ENCODE measurements around the gene RENBP.

Gene RENBP

DNA sequence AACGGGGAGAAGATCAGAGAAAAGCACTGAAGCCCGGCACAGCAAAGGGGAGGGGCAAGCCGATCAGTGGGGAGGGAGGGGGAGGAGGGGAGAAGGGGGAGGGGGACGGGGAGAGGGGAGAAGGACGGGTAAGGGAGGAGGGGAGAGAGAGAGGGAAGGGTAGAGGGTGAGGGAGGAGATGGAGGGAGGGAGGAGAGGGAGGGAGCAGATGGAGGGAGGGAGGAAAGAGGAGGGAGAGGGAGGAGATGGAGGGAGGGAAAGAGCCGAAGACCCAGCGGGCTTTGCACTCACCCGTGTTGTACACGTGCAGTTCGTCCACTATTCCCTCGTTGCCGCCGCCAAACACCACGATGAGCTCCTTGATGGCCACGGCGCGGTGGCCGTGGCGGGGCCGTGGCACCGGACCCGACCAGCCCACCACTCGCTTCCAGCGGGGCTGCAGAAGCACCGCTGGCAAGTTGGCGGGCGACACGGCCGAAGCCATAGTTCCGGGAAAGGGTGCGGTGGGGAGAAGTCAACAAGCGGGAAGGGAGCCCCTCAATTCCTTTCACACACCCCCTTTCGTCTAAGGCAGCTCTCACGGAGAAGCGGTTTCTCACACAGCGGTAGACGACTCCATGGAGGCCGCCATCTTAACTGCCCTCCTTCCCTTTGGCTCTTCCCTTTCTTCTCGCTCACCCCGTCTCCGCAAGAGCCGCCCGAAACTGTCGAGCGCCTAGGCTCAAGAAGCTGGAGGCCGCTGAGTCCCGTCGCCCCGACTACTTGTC lies 26.1 kb upstream of the RENBP start:
- peak; percentile 11 for DNase-seq

DNA sequence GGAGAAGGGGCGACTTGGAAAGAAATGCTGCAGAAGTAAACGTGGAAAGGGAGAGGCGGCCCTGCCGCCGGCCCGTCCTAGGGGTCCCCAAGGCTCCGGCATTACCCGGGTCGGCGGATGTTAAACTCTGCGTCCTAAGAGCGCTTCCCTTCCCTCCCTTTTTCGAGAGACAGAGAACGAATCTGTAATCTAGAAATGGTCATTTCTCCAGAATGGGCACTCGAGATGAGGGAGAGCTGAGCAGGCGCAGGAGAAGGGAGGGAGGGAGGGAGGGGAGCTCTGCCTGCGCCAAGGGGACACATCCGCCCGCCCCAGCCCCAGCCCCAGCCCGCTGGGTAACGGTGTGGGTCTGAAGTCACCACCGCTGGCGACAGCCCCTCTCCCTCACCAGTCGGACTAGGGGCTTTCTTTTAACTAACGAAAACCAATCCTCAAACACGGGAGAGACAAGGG lies 25.5 kb upstream of the RENBP start:
- no peak for DNase-seq

DNA sequence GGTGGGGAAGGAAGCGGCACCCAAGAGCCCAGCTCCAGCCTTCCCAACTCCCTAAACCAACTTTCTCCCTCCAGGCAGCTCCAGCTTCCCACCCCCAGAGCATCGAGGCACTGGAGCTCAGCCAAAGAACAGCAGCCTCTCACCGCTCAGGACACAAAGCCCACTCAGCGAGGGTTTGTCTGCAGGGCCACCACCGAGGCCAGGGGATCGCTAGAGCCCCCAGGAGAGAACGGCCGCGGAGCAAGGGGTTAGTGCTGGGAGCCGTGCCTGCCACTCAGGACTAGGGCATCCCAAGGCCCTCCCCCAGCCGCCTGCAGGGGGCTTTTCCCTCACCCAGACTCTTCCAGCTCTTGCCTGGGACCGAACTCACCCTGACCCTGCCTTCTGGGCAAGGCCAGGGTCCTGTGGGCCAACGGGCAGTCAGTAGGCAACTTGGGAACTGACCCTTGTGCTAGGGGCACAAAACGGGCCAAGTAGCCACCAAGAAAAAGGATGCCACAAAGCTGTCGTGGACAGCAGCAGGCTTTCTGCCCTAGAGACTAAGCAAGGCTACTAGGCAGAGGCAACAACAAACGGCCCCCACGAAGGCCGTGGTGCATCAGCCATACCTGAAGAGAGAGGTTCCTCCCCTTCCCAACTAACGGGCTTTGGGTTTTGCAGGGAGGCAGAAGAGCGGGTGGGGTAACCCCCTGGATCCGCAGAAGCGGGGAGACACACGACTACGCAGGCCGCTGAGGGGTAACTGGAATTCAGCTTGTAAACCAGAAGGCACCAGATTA lies 24.9 kb upstream of the RENBP start:
- no peak for DNase-seq

DNA sequence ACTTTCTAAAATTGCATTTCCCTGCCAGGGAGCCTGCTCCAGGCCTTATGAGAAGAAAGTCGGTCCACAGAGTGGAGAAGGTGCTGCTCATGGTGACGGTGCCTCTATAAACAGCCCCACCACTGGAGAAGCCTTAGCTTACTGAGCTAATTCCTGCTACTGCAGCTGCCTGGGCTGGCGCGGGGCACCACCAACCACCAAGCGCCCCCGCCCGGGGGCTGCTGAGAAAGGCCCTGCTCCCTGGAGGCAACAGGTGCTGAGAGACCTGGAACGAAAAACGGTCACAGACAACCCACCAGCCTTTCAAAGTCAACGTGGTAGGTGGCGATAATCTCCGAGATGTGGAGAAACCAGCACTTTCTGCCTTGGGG lies 24.3 kb upstream of the RENBP start:
- DNase-seq = no peak

DNA sequence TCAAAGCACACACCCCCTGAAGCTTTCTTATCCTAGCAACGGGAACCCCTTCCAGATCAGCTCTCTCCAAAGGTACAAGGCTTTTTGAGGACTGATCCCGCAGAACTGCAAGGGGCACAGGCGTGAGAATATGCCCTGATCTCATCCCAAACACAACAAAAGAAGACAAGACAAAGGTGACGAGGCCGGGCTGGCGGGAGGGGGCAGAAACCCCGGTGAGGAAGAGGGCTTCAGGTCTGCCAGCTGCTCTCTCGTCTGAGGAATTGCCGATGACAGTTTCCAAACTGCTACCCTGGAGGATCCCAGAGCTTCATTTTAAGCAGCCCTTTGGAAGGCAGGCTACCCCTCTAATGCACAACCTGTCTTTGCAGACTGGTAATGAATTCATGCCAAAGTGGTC lies 23.8 kb upstream of the RENBP start:
- DNase-seq = no peak

DNA sequence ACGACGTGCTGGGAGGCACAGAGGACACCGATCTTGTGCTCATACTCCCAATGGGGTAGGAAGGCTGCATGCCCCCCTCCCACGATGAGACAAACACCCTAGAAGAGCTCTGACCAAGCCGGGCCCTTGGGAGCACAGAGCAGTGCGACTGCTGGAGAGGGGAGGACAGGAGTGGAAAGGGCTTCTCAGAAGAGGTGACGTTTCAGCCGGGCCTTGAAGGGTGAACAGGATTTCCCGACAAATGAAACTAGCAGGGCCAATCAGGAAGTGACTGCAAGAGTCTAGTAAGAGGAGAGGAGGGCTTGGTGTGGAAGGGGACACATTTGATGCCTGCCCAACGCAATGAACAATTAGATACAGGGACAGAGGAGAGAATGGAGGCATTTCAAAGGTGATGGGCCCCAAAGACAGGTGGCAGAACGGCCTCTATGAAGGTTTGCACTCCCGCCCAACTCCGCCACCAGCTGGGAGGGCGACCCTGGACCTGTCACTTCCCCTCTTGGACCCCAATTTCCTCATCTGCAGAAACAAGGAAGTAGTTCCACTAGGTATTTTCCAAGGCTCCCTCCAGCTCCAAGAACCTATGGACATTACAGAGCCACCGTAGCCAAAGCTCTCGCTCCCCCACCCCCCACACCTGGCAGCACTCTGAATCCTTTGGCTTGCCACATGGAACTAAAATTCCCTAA lies 23.2 kb upstream of the RENBP start:
- no peak for DNase-seq

DNA sequence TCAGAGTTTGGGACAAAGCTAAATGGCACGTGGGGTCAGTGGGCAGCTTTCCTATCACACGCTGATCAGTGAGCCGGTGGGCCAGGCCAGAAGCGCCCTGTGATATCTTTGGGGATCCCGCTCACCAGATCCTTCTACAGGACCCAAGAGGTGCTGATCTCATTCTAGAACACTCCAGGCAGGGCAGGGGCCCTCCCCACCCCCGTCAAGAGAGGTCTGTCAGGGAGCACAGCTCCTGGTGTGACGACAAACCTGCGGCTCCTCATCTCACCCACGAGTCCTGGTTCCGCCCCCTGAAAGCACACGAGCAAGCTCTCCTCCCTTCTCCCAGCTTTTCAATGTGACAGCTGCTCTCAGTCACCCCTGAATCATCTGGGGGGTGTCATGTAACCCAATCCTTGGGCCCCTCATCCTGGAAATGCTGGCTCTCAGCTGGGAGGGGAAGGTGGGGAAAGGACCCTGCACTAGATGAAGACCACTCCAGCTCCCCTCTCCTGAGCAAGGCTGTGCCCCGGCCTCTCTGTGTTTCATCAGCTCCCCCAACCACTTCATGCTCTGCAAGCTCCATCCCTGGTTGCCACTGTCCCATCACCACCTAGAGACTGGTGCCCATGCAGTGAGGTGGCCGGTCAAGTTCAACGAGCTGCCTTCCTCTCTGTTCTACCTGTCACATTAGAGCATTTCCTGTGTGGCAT lies 22.5 kb upstream of the RENBP start:
- no peak for DNase-seq

DNA sequence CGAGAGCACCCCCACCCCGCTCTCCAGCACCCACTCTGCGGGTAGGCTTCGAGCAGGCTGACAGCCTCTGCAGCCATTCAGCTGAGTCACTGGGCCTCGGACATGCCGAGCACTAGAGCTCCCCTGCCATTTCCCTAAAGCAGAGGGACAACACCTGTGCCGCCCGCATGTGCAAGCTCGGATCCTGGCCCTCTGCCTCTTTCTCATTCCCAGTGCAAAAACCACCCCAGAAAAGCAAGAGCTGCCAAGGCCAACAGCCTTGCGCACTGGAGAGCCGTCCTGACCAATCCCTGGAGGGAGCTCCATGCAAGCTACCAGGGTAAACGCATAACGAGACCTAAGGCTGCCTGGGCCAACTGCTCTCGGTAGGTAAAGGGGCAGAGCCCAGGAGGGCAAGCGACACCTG lies 21.8 kb upstream of the RENBP start:
- DNase-seq = no peak

DNA sequence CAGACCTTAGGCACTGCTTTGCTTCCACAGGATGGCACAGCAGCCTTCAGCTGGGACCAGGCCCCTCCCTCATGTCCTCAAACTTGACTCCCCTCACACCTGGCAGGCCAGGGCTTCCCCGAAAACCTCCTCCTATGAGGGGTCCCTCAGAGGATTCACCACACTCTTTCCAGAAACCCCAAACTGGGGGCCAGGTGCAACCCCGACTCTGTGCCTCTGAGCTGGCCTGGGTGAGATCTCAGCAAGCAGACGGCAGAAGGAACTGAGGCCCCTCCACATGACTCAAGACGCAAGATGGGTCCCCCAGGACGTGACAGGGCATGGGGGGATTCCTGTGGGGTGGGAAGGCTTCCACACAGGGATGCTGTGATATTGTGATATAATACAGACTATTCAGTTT lies 21.0 kb upstream of the RENBP start:
- no peak for DNase-seq

DNA sequence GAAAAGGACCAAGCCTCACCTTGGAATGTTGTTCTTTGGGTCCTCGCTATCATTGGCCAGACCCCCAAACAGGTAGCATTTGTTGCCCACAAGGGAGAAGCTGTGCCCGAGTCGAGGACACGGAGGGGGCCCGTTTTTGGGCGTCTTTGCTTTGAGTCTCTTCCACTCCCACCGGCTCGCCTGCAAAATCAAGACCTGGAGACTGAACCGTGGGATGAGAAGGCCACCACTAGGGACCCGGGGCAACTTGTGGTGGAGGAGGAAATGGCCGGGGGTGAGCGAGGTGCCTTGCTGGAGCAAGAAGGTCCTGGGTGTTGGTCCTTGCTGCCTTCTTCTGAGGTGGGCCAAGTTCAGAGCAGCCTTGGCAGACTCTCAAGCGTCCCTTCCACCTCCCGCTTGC lies 19.7 kb upstream of the RENBP start:
- DNase-seq = no peak

DNA sequence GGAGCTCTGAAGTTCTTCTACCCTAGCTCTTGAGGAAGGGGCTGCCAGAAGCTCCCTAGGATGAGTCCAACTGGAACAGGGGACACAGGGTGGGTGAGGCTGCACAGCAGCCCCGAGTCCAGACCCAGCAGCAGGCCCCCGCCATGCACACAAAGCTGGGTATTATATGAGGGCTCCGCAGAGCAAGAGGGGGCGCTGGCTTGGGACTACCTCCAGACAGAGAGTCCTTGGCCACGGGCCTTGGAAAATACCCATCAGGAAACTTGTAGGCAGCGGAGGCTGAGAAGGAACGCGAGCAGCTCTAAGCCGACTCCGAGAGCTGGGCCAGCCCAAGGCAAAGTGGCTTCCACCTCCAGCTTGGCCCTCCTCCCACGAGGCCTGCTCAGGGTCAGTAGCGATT lies 19.1 kb upstream of the RENBP start:
- no peak for DNase-seq

DNA sequence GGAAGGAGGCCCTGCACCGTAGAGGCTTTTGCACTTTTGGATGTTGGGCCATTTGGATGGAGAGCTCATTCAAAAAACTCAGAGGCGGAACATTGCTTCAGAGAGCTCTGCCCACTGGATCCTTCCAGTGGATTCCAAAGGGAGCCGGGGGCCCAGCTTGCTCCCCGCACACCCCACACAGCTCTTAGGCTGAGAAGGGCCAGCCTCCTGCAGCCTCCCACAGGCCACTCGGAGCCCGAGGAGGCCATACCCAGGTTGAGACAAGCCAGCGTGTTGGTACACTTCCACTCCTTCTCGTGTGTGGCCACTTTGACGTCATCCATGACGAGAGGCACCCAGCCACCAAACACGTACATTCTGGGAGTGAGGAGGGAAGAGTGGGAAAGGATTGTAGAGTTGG lies 16.8 kb upstream of the RENBP start:
- no peak for DNase-seq

DNA sequence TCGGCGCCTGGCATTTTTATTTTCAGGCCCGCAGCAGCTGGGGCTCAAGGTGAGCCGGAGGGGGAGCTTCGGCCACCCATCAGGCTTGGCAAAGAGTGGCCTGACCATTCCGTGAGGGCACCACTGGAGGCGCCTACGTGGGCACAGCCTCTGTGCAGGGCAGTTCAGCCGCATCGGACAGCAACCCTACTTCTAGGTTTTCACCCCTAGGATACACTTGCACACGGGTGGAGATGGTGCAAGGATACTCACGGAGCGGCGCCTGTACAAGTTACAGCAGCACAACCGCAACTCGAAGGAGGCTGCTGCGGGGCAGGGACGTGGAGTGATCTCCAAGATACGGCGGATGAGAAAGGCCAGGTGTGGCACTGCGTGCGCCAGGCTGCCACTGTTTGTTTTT lies 16.3 kb upstream of the RENBP start:
- no peak for DNase-seq

DNA sequence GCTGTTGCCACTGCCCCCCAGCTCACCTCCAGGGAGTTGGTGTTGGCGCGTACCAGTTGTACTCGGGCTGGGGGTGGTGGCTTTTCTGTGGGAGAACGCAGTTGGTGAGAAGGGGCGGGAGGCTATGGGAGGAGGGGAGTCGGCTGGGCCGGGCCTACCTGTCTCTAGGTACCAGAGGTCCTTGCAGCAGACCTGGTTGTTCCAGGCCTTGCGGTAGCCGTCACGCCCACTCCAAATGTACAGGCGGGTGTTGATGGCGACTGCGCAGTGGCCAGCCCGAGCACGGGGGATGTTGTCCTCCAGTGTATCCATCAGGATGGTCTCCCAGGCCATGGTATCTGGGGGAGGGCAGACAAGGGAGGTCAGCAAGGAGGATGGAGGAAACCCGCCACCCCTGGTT lies 15.6 kb upstream of the RENBP start:
- no peak for DNase-seq

DNA sequence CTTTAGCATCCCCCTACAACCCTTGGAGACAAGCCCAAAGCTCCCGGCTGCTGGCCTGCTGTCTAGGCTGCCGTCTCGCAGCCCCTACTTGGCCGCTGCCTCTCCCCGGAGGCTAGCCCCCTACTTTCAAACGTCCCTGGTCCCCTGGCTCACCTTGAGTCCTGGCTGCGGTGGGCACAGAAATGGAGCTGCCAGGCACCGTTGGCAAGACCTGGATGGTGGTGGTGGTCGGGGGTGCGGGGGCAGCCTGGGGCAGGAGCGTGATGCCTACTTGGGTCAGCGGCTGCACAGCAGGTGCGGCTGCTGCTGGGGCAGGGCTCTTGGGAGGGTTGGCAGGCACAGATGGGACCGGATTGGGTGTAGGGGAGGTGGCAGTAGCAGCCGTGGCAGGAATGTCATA lies 15.2 kb upstream of the RENBP start:
- no peak for DNase-seq

DNA sequence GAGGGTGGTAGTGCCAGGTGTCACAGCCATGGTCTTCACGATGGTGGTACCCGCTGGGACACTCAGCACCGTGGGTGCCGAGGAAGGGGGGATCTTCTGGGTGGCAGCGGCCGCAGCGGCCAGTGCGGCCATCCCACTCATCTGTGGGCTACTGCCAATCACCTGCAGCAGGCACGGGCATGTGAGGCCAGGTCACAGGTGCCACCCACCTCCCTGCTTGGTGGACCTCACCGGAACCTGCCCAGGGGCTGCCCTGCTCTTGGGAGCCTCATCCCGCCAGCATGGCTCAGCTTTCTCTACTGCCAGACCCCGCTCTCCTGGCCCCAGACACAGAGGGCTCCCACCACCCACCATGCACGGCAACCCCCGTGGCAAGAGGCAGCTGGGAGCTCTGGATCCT lies 14.2 kb upstream of the RENBP start:
- no peak for DNase-seq

DNA sequence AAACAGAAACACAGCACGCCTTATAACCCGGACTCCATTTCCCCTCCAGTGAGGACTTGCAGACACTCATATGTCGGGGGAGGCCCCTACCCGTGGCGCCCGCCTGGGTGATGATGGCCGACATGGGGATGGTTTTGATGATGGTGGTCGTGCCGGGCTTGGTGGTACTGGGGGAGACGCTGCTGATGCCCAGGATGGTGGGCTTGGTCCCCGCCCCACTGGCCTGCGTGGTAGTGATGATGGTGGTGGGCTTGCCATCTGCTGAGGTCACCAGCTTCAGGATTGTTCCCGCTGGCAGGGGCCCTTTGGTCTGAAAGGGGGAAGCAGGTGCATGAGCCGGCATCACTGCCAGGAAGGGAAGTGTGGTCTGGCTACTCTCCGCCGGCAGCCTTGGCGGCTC lies 12.8 kb upstream of the RENBP start:
- DNase-seq = no peak

DNA sequence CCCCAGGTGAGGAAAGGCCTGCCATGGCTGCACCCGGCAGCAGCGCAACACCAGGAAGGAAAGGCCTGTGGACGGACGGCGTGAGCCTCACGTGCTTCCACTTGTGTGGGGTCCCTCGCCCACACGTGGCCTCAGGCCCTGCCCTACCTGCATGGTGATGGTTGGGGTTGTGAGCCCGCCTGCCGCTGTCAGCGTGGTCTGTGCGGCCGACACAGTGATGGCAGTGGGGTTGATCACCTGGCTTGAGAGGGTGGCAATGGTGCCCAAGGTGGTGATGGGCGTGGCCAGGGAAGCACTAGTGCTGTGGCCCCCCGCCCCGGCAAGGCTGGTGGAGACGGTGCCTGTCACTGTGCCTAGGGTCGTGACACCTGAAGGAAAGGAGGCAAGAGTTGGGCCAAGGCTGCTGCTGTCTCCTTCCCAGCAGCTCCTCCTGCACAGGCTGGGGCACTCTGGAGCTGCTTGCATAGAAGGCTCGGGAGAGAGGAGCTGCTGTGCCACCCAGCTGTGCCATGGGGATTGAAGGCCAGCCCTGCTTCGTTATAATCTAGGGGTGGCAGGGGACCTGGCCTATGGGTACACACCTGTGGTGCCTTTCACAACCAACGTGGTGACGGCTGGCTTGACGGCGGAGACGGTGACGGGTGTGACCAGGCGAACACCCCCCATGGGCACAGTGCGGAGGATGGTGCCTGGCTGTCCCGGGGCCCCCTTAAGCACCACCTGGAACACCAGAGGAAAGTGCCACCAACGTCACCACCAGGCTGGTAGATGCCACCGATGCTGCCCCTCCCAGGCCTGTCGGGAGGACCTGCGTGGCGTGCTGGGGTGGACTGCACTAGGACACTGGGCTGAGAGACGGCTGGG lies 11.8 kb upstream of the RENBP start:
- no peak for DNase-seq

DNA sequence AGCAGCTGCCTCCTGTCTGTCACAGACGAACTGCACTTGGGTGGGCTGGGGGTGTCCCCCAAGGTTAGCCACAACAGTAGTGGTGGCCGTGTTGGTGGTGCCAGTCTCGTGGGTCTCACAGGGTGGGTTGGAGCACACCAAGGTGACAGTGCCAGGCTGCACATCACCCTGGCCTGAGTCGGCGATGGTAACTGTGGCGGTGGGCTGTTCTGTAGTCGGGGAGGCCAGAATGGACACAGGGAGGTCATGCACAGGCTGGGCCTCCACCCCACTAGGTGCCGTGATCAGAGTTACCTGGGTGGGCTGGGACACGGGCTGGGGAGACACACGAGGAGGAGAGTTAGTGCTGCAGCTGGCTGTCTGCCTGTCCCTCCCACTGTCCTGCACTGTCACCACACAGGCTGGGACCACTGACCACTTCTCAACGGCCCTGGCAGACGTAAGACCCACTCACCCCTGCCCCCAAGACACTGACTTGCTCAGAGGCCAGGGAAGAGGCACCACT lies 10.8 kb upstream of the RENBP start:
- DNase-seq = no peak

DNA sequence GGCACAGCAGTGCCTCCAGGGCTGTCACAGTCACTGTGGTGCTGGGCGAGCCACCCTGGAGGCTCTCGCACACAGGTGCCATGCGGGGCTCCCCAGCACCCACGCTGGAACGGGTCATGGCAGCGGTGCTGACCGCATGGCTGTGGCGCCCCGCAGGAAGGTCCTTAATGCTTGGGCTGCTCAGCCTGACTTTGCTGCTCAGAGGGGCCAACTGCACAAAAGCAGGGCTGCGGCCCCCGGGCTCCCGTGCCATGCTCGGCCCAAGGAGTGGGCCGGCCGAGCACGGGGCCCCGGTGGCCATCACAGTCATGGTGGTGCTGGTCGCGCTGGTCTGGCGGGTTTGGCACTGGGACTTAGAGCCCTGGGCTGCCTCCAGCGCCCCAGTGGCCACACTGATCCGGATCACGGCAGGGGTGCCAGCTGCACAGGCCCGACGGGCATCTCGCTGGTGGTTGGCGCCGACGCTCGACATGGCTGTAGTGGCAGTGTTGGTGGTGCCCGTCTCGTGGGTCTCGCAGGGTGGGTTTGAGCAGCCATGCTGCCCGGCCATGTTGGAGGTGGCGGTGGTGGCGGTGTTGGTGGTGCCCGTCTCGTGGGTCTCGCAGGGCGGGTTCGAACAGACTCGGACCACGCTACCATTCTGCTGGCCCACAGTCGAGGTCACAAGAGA lies 10.2 kb upstream of the RENBP start:
- DNase-seq = no peak

DNA sequence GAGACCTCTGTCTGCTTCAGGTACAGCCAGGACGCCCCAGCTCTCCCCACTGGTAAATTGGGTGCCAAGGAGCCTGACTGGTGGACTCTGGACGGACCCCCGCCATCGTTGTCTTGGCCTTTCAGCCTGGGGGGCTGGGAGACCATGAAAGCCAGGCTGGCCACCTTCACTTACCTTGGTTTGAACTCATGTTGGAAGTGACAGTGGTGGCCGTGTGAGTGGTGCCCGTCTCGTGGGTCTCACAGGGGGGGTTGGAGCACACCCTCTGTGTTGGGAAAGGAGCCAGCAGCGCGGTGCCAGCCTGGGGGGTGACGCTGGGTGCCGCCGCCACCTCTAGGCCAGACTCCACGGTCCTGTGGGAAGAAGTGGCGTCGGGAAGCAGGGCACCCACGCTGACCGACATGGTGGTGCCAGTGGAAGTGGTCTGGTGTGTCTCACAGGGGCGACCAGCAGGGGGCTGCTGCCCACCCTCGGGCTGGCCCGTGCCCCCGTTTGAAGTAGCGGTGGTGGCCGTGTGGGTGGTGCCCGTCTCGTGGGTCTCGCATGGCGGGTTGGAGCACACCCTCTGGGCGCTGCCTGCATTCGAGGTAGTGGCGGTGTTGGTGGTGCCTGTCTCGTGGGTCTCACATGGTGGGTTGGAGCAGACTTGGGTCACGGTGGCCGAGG lies 9.6 kb upstream of the RENBP start:
- no peak for DNase-seq
